Measurements from ENCODE around the gene HHIPL1.

HHIPL1 gene

DNA sequence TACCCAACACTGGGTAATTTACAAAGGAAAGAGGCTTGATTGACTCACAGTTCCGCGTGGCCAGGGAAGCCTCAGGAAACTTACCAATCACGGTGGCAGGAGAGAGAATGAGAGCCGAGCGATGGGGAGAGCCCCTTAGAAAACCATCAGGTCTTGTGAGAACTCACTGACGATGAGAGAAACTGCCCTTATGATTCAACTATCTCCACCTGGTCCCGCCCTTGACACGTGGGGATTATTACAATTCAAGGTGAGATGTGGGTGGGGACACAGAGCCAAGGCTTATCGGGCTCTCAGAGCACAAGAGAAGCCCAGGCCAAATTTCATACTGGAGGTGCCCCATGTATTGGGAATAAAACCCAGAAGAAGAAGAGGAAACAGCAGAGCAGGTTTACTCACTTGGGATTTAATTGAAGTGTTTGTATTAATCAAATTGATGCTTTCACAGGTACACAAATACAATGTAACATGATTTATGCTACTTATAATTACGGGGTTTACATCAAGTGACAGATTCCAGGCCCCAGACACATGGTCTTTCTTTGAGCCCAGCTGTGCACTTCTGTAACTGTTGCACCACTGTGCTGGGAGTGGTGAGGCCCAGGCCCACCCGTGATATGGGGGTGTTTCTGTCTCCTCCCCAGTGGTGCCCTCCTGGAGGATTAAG, 32.7 kb upstream of the HHIPL1 start:
- no peak for DNase-seq

DNA sequence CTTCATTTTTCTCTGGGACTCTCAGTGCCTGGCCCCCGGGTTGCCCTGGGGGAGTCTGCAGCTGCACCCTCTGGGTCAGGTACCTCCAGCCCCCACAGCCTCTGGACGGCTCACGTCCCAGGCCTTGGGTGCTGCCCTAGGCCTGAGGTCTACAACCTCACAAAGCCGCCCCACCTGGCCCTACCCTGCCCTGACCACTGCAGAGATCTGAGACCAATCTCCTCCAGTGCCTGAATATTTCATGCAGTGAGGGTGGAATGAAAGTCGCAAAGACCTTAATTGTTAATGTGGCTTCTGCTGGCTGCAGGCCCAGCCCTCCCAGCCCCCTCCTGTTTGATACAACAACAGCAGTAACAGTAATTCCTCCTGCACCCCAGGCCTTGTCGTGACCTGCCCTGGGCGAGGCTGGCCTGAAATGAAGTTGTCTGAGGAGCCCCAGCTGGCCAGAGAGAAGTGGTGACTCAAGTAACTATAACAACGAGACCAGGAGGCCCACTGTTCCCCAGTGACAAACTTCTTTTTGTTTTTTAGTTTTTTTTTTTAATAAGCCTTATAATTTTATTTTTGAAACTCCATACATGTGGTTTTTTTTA, 32.1 kb upstream of the HHIPL1 start:
- DNase-seq = no peak

DNA sequence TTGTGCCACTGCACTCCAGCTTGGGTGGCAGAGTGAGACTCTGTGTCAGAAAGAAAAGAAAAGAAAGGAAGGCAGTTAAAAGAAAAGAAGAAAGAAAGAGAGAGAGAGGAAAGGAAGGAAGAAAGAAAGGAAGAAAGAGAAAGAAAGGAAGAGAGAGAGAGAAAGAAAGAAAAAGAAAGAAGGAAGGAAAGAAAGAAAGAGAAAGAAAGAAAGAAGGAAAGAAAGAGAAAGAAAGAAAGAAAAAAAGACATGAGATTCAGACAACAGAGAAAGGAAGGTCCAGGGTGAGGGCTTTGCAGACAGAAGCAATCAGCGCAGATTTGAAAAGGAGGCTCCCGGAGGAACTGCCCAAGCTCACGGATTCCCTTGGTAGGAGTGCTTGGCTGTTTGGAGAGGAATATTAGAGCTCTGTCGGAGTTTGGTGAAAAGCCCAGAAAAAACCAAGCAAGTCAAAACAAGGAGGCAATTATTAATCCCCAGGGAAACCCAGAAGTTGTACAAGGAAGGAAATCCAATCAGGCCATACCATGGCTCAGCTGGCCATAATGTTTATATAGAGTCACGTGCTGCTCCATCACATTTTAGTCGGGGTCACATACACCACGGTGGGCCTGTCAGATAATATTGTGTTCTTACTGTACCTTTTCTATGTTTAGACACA, 29.3 kb upstream of the HHIPL1 start:
- no peak for DNase-seq

DNA sequence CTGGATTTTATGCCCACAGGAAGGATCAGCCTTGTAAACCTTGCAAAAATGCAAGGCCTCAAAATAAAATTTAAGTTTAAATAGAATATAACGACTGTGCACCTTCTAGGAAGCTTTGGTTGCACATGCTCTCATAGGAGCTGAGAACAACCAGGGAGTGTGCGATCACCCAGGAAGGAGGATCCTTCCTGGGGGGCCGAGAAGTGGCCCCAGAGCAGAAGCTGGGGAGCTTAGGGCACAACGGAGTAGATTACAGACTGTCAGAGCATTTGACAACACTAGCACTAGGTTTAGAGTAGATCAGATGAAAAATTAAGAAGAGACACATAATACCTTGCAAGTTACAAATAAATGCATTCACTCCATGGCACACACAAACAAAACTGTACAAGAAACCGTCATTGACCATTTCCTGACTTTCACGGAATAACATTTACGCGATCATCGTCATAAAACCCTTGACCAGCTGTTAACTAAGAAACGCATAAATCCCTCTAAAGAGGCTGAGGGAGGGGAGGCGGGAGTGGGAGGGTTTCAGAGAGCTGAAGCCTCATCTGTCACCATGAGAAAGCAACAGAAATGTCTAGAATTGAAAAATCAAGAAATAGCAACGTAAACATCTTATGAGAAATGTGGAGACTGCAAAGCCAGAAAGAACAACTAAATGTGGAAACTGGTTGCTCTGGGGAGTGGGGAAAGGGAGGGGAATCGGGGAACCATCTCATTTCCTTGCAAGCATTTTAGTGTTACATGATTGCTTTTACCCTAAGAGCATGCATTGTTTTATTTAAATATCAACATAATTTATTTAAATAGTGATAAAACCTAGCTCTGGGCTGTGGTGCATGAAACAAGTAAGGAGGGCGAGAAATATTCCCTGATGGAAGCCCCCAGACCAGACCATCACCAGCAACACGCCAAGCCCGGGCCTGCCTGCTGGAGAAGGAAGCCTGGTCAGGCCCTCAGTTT, 27.8 kb upstream of the HHIPL1 start:
- no peak for DNase-seq

DNA sequence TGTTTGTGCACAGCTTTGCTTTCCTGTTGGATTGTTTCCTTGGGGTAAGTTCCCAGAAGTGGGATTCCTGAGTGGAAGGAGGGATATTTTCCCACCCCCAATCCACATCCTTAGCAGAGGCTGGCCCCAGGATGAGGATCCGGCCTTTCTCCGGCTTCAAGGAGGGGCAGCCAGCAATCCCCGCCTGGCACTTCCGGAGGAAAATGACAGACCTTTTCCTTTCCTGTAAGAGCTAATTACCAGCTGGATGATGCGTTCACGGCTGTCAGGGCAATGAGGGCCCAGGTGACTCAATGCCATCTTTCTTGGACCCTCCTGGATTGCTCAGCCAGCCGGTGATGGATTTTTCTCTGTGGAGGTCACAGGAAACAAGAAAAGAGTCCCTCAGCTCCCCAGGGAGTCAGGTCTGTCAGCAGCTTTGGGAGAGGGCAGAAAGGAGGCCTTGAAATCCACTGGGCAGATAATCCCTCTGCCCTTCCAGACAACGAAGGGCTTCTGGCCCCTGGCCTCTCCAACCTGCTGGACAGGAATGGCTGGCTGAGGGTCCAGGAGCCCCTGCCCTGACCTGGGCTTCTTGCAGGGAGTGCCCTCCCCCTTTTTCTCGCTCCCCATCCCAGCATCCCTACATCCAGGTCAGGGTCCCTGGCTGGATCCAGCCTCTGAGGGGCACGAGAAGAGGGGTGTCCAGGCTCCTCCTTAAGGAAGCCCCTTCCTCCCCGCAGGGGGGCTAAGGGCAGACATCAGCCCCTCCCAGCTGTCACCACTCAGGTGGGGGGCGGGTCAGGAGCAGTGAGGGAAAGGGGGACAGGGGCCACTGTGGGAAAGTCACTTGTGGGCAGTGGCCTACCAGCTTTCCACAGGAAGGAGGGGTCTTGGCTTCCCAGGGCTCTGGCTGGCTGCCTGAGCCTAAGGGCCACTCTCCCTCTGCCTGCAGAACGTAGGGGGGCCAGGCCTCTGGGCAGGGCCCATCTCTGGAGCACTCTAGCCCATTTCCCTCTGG, 24.8 kb upstream of the HHIPL1 start:
- DNase-seq = no peak

DNA sequence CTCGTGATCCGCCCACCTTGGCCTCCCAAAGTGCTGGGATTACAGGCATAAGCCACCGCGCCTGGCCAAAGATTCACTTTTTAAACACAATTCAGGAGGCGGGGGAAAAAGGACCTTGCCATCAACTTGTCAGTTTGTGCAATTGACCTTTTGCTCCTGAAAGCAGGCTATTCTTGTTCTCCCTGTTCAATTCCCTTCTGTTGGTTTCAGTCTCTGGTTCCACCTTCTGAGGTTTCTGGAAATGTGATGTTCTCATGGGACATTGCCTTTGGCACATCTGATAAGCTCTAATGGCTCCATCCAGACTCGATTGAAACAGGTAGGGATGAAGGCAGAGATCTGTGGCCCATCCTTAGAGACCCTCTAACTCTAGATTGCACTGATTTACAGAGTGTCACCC, 23.0 kb upstream of the HHIPL1 start:
- no peak for DNase-seq

DNA sequence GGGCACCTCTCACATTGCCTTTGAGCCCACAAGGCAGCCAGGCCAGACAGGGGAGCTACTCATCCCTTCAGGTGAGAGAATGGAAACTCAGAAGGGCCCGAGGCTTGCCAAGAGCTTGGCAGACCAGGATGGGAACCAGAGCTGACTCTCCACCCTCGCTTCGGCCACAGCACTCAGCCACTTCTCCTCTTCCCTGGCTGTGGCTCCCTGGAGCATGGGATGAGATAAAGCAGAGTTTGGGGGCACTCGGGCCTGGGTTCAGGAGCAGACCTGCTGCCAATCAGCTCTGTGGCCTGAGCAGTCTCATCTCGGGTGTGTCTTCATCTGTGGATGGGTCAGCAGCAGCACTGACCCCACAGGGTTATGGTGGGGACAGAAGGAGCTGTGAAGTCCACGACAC, 20.9 kb upstream of the HHIPL1 start:
- no peak for DNase-seq

DNA sequence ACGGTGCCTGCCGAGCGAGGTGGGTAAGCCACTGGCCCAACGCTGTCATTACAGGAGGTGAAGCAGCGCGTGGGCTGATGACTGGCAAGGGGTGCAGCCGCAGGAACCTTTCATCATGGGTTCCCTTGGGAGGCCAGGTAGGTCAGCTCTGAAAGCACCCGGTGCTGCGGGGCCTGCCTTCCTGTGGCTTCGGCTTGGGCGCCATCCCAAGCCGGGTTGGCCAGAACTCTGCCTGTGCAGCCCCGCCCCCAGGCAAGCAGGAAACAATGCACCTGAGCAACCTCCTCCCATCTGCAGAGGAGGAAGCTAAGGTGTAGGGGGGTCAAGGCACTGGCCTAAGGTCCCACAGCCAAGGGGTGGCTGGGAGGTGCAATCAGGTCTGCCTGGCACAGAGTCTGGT, 20.0 kb upstream of the HHIPL1 start:
- DNase-seq = no peak

DNA sequence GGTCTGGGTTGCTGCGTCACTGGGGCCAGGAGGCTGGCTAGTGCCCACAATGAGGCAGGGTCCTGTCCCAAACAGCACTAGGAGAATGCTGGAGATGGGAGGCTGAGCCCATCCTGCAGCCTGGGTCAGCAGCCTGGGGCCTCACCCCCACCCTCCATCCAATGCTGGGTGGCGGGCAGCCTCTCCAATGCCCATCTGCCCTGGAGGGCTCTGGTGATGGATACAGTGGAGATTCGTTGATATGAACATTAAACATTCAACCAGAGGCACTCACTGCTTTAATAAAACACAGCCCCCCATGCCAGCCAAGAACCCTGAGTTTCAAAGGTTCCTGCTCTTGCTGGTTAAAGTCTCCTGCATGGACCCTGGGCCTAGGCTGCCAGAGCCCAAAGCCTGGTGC, 19.5 kb upstream of the HHIPL1 start:
- DNase-seq = no peak

DNA sequence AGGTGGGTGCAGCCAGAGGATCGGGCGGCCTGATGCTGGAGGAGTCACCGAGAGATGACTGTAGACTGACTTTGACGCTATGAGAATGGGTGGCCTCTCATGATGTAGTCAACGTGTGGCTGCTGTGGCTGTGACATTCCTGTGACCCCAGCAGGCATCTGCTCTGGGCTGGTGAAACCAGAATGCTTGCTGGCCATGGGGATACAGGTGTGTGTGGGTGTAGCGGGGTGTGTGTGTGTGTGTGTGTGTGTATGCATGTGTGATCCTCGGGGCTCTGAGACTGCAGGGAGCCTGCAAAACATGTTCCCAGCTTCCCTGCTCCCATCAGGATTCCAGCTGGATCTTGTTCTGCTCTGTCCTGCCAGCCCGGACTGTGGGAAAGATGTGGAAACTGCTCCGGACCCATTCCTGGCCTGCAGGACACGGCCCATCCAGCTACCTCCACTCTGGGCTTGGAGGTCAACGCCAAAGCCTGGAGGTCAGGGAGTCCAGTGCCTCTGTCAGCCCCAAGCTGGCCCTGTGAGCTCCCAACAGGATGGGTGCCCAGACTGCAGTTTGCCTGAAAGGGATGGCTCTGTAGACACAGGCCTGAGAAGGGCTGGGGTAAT, 18.8 kb upstream of the HHIPL1 start:
- no peak for DNase-seq

DNA sequence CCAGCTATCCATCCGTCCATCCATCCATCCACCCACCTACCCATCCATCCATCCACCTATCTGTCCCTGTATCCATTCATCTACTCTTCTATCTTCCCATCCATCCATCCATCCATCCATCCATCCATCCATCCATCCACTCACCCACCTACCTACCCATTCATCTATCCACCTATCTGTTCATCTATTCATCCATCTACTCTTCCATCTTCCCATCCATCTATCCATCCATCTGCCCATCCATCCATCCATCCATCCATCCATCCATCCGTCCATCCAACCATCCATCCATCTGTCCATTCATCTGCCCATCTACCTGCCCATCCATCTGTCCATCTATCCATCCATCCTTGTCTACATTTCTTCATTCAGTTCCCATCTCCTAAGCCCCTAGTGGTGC, 17.8 kb upstream of the HHIPL1 start:
- DNase-seq = no peak

DNA sequence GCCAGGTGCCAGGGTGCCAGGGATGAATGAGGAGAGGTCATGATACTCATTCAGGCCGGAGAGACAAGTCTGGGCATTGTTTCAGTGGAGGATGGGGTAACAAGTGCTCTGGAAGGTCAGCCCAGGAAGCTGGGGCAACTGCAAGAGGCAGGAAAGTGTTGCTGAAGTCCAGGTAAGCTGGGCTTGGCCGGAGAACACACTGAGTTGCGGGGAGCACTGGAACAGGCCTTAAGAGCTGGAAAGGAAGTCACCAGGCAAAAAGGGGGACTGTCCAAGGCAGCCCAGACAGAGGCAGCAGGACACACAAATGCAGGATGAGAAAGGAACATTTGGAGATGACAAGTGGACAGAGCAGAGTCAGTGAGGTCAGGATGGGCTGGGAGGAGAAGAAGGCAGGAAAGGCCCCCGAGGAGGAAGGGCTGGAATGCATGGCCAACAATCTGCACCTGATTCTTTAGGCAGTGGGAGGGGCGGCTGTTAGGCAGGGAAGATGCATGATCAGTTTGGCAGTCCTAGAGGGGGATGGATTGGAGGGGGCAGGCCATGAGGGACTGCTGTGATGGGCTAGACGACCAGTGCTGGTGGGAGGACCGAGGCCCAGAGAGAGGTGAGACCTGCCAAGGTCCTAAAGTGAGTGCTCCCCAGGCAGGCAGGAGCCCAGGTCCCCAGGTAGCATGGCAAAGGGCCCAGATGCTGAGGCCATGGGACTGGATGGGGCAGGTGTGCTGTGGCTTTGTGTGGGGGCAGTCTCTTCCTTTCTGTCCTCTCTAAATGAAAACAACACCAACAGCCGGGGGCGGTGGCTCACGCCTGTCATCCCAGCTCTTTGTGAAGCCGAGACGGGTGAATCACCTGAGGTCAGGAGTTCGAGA, 17.2 kb upstream of the HHIPL1 start:
- no peak for DNase-seq

DNA sequence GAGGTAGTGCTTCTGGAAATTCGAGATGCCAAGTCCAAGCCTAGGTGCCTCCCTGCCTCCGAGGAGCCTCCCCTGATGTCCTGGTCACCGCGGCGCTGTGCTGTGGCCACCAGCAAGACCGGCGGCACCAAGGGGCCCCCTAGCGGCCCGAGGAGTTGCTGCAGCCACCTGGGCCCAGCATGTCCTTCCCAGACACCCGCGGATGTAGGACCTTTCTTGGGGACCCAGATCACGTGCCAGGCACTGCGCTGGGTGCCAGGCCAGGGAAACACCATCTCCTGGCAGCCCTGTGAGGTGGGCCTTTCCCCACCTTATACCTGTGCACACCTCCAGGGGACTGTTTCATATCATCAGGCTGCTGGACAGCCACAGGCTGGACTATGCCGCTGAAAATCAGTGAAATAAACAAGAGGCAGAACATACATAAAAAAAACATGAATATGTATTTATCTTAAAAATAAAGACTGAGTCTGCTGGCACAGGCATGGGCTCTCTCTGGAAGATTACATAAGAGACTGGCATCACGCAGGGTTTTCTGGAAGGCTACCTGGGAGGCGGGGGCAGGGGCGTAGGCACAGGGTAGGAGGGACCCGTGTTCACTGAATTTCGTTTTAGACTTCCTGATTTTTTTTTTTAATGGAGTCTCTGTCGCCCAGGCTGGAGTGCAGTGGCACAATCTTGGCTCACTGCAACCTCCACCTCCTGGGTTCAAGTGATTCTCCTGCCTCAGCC, 15.9 kb upstream of the HHIPL1 start:
- peak; percentile 25 for DNase-seq

DNA sequence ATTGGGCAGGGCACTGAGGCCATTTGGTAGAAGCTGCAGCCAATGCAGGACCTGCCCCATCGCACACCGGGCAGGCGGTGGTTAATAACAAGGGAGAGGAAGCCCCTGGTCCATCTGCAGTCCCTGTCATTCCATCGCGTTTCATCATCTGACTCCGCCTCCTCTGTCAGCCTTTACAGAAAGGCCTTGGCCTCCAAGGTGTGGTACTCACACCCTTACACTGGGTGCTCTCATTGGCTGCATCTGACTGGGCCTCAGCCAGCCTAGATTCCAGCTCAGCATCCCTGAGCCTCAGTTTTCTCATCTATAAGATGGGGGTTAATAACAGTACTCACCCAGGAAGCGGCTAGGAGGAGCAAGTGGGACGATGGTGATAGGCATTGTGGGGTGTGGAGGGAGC, 14.7 kb upstream of the HHIPL1 start:
- no peak for DNase-seq

DNA sequence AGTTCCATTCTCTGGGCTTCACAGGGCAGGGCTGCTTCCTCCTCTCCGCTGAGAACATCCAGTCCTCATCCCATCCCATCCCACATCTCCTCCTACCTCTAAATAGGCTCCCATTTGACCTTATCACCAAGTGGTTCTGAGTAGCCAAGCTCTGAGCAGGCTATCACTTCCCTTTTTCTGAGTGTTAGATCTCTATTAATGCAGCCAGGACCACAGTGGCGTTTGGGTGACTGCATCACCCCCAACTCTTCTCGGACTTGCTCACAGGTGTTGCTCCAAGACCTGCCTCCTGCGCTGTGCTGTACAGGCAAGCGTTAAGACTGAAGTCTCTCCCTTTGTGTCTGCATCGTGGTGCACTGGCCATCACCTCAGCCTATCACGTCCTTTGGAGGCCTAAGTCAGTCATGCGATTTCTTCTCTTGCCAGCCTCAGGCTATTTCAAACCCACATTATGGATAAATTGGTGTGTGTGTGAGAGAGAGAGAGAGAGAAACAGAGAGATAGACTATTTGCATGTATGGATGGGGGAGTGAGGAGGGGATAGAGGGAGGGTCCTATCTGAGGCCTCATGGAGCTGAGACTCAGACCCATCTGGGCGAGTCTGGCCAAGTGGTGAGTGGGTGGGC, 12.4 kb upstream of the HHIPL1 start:
- DNase-seq = no peak

DNA sequence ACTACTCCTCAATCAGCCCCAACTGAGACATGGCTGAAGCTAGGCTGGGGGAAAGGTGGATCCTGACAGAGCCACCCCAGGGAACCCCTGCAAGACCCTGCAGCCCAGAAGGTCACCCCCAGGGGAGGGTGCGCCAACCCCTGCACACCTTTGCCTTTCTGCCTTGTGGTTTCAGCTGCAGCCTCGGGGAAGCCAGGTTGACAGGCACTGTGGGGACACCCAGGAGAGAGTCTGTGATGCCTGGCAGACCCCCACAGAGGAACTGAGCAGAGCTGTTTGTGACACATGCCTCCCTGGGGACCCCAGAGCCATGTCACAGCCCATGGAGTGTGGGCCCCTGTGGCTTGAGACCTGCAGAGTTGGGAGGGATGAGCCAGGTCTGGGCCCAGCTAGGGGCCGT, 11.8 kb upstream of the HHIPL1 start:
- no peak for DNase-seq

DNA sequence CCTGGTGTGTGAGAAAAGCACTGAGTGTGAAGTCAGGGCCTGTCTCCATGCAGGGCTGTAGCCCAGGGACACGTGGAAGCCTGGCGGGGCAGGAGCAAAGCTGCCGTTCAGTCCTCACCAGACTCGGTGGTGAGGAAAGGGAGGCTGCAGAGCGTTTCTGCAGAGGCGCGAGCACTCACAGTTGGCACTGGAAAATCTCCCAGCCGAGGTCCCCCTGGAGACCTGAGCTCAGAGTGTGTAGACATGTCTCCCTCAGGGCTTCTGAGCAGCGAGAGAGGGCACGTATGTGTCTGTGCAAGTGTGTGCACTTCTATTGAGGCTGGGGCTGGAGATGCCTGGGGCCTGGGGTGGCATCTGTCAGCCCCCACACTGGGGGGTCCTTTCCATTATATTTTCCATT, 11.0 kb upstream of the HHIPL1 start:
- no peak for DNase-seq

DNA sequence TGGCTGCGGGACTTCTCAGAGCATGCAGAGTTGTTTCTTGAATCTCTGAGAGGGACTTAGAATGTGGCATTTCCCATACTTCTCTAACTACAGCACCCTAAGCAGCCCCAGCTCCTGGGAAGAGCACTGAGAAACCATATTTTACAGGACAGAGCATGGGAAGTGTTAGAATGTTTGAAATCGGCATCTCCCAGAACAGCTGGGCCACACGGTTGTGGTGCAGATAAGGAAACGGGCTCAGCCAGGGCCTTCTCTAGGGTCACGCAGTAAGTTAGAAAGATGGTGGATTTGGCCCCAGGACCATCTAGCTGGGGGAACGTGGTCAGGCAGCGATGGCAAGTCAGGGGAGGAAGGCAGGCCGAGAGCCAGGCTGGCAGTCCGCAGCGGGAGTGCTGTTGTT, 10.5 kb upstream of the HHIPL1 start:
- DNase-seq = no peak

DNA sequence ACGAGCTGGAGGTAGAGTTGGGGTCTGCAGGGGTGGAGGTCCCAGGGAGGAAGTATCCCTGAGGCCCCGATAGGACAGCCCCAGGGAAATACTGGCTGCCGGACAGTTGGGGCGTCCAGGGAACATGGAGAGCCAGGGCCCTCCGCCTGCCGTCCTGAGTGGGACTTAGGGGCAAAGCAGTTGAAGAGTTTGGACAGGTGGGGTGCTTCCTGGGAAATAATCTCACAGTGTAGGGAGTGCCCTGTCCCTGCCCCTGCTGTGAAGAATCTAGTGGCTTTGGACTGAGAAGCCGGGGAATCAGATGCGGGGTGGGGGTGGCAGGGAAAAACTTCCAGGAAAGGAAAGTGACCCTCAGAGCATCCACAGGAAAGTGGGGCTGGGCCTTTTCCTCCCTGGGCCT, 9.8 kb upstream of the HHIPL1 start:
- no peak for DNase-seq

DNA sequence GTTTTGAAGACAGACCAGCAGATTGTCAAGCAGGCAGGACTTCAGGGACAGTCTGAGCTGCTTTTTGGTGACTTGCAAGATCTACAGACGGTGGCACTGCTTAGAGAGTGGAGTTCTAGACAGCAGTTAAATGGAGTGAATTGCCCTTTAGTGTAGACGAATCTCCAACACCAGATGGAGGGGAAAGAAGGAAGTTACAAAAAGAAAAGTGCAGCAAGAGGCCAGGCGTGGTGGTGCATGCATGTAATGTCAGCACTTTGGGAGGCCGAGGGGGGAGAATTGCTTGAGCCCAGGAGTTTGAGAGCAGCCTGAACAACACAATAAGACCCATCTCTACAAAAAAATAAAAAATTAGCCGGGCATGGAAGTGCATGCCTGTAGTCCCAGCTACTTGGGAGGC, 8.4 kb upstream of the HHIPL1 start:
- no peak for DNase-seq

All from NCI-H526 treated with DMSO at 0.1 percent for 48 hours (cell line).